Upper lobe of left lung (tissue), 6 donors: Measurements from ENCODE around the gene MICALL1. TPM values are rescaled to one million over a fixed set of nuclear protein-coding genes. Genes with fewer than 3 reads are reported as not detected.

Source experiments
- ATAC-seq, 2 donors: fragments of 200-7000 bp; cut with Tn5 transposase; one replicate each; pipeline ENCODE4 v1.9.1; 2022; ENCODE audit warnings: mild to moderate bottlenecking in 2 of 2, moderate library complexity in 2 of 2; ENCODE audit not compliant: low FRiP score in 2 of 2
- DNase-seq, 2 donors: peaks; one replicate each; pipeline ENCODE4 v3.0.0-alpha.2; 2019 to 2020
- H3K27ac ChIP-seq, 4 donors: fragments of 200-600 bp; sonication (generic); one replicate each; pipeline ENCODE4 v1.5.1; 2016 to 2019
- H3K27me3 ChIP-seq, 4 donors: fragments of 200-600 bp; sonication (generic); one replicate each; pipeline ENCODE4 v1.5.1; 2017 to 2019
- H3K36me3 ChIP-seq, 4 donors: fragments of 200-600 bp; sonication (generic); one replicate each; pipeline ENCODE4 v1.5.1; 2016 to 2019
- H3K4me1 ChIP-seq, 4 donors: fragments of 200-600 bp; sonication (generic); one replicate each; pipeline ENCODE4 v1.5.1; 2018 to 2019
- H3K4me3 ChIP-seq, 4 donors: fragments of 200-600 bp; sonication (generic); one replicate each; pipeline ENCODE4 v1.5.1; 2017 to 2019; ENCODE audit warnings: mild to moderate bottlenecking in 2 of 4, moderate library complexity in 1 of 4
- H3K9me3 ChIP-seq, 4 donors: fragments of 200-600 bp; sonication (generic); one replicate each; pipeline ENCODE4 v1.5.1; 2018 to 2019
- EP300 ChIP-seq, 4 donors: sonication (generic); formaldehyde crosslinking; IDR thresholded peaks; one replicate each; pipeline ENCODE4 v1.5.1; 2017; ENCODE audit warnings: antibody characterized with exemption in 4 of 4, control low read depth in 2 of 4
- POLR2A ChIP-seq, 4 donors: fragments of 450-650 bp; IDR thresholded peaks; one replicate each; pipeline ENCODE4 v1.5.1; 2016 to 2017; ENCODE audit warnings: antibody characterized with exemption in 4 of 4, mild to moderate bottlenecking in 2 of 4
- POLR2AphosphoS5 ChIP-seq, 2 donors: sonication (generic); formaldehyde crosslinking; IDR thresholded peaks; one replicate each; pipeline ENCODE4 v1.5.1; 2017; ENCODE audit warnings: antibody characterized with exemption in 2 of 2
- WGBS, 2 donors: methylation state at CpG; one replicate each; pipeline ENCODE4 v1.1.5; 2017 to 2018; 5-methylcytosine and 5-hydroxymethylcytosine counted together
- total RNA-seq, 6 donors: library from RNA; depleted of rRNA in 4 of 6; stranded (reverse); fragments of >200 nt in 4 of 6; gene quantifications; one replicate each; pipeline versions ENCODE4 v1.1.0 to v1.2.1, GENCODE V29; 2016 to 2021
- TF ChIP-seq, protein P1 (sequence below), 6 experiments: fragments of 450-650 bp in 4 of 6; fragments of 200-600 bp in 2 of 6; sonication (generic) in 2 of 6; IDR thresholded peaks; one replicate each; pipeline ENCODE4 v1.5.1; 2016 to 2019; ENCODE audit warnings: antibody characterized with exemption in 6 of 6
- donor health status: DM: no; HTN: no; CAD: no; lungs with moderate emphysema.
- donor health status: DM: no; HTN: yes; CAD: no; lungs with severe emphysema.

MICALL1 gene
- total RNA-seq, 6 donors from 2014 or later: 24.3 to 47.1 (median 37.3) TPM

DNA sequence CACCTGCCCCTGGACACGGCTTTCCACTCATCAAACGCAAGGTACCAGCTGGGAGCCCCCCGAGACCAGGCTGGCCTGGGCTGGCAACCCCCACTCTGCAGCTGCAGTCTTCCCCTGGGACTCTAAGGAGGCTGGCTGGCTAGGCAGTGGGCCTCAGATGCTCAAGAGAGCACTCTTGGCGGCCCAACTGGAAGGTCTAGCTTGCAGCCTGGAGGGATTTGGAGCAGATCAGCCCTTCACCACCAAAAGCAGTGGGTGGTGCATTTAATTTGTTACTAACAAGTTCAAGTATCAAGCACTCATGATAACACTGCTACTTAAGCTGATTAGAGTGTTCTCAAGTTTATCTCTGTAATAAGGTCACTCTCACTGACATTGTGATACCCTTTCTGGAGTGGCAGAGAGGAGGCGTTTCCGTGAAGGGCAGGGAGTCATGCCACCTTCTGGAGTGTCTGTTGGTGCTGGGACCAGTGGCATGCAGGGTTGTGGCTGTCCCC is 25.8 kb downstream of the MICALL1 start:
- DNase-seq (peak in 1 of 2 donors; percentile 68), ATAC-seq (peak in 1 of 2 donors; percentile 35)
- Histone ChIP-seq H3K27ac (peak overlapping the region in 3 of 4 donors; percentile 45 to 80 (median 55)), H3K9me3 (no peaks in the 10 kb centered on the region), H3K27me3 (no peaks in the 10 kb centered on the region), H3K4me3 (no peak overlapping the region), H3K36me3 (peaks cover 0 to 66% (median 28%) of the 10 kb centered on the region in 4 donors), H3K4me1 (peaks cover 30 to 54% (median 46%) of the 10 kb centered on the region in 4 donors)
- WGBS, 2 donors: 73 to 81% methylated on average over 6 of the region's 6 CpGs
- peak in 1 of 4 donors; percentile 90 for TF ChIP-seq EP300 (IDR thresholded peaks at IDR 0.05)
- peak; percentile 42 to 70 for TF ChIP-seq POLR2AphosphoS5 (IDR thresholded peaks at IDR 0.05)
- TF ChIP-seq POLR2A (IDR thresholded peaks at IDR 0.05): no peak
- TF ChIP-seq, protein P1, sequence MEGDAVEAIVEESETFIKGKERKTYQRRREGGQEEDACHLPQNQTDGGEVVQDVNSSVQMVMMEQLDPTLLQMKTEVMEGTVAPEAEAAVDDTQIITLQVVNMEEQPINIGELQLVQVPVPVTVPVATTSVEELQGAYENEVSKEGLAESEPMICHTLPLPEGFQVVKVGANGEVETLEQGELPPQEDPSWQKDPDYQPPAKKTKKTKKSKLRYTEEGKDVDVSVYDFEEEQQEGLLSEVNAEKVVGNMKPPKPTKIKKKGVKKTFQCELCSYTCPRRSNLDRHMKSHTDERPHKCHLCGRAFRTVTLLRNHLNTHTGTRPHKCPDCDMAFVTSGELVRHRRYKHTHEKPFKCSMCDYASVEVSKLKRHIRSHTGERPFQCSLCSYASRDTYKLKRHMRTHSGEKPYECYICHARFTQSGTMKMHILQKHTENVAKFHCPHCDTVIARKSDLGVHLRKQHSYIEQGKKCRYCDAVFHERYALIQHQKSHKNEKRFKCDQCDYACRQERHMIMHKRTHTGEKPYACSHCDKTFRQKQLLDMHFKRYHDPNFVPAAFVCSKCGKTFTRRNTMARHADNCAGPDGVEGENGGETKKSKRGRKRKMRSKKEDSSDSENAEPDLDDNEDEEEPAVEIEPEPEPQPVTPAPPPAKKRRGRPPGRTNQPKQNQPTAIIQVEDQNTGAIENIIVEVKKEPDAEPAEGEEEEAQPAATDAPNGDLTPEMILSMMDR (IDR thresholded peaks at IDR 0.05): no peak

DNA sequence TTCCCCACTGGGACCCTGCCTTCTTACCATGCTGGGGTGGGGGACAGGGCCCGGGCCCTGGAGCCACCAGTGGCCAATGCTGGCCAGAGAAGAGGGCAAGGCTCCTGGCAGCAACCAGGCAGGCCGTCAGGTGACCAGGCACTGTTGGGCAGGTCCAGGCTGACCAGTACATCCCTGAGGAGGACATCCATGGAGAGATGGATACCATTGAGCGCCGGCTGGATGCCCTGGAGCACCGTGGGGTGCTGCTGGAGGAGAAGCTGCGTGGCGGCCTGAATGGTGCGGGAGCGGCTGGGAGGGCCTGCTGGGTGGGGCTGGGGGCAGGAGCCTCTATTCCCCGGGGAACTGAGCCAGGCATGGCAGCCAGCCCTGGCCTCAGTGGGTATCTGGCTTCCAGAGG is 26.3 kb downstream of the MICALL1 start:
- peak in 1 of 2 donors; percentile 0 for ATAC-seq
- Histone ChIP-seq H3K4me1 (peaks cover 30 to 54% (median 46%) of the 10 kb centered on the region in 4 donors), H3K36me3 (peaks cover 0 to 66% (median 25%) of the 10 kb centered on the region in 4 donors)

DNA sequence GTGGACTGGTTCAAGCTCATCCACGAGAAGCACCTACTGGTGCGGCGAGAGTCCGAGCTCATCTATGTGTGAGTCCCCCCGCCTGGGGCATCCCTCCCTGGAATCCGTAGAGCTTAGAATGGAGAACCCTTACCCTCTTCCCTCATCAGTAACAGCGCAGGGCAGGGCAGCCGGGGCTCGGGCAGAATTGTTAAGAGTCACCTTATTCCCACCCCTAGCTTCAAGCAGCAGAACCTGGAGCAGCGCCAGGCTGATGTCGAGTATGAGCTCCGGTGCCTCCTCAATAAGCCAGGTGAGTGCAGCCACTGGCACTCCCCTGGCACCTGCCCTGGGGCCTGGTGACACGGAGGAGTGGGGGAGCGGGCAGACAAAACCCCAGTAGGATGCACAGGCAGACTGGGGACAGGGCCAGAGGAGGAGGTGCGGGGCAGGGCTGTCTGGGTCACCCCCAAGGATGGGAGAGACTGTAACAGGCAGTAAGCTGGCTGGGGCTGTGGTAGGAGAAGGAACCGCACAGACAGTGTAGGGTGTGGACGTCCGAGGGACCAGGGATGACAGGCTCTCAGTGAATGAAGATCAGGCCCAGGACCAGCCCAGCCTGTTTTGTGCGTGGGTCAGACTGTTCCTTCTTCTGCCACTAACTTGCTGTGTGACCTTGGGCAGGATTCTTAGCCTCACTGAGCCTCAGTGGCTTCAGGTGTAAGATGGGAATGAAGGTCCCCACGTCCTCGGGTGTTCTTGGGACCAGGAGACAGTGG is 26.9 kb downstream of the MICALL1 start:
- no peaks in the 10 kb centered on the region for H3K9me3 ChIP-seq
- peak overlapping the region; percentile 45 to 80 (median 64) for H3K27ac ChIP-seq
- DNase-seq (peak in 1 of 2 donors; percentile 89), ATAC-seq (peak; percentile 2 to 5)
- WGBS, 2 donors: 63 to 67% methylated on average over 9 to 15 of the region's 21 CpGs
- H3K27me3 ChIP-seq: no peaks in the 10 kb centered on the region
- H3K36me3 ChIP-seq: peaks cover 0 to 66% (median 25%) of the 10 kb centered on the region in 4 donors
- no peak for TF ChIP-seq POLR2A (IDR thresholded peaks at IDR 0.05)
- TF ChIP-seq EP300 (IDR thresholded peaks at IDR 0.05): no peak
- TF ChIP-seq, protein P1 (IDR thresholded peaks at IDR 0.05): no peak
- no peak for TF ChIP-seq POLR2AphosphoS5 (IDR thresholded peaks at IDR 0.05)
- H3K4me3 ChIP-seq: no peak overlapping the region
- H3K4me1 ChIP-seq: peaks cover 30 to 54% (median 46%) of the 10 kb centered on the region in 4 donors

More for the DNA sequence above, 26.3 kb downstream of the MICALL1 start:
- TF ChIP-seq, protein P1 (IDR thresholded peaks at IDR 0.05): no peak
- TF ChIP-seq POLR2AphosphoS5 (IDR thresholded peaks at IDR 0.05) (no peak), EP300 (IDR thresholded peaks at IDR 0.05) (no peak)
- Histone ChIP-seq H3K27me3 (no peaks in the 10 kb centered on the region), H3K4me3 (no peak overlapping the region), H3K9me3 (no peaks in the 10 kb centered on the region), H3K27ac (peak overlapping the region in 3 of 4 donors; percentile 45 to 80 (median 55))
- WGBS, 2 donors: 59 to 90% methylated on average over 7 of the region's 10 CpGs
- DNase-seq: peak in 1 of 2 donors; percentile 70

DNA sequence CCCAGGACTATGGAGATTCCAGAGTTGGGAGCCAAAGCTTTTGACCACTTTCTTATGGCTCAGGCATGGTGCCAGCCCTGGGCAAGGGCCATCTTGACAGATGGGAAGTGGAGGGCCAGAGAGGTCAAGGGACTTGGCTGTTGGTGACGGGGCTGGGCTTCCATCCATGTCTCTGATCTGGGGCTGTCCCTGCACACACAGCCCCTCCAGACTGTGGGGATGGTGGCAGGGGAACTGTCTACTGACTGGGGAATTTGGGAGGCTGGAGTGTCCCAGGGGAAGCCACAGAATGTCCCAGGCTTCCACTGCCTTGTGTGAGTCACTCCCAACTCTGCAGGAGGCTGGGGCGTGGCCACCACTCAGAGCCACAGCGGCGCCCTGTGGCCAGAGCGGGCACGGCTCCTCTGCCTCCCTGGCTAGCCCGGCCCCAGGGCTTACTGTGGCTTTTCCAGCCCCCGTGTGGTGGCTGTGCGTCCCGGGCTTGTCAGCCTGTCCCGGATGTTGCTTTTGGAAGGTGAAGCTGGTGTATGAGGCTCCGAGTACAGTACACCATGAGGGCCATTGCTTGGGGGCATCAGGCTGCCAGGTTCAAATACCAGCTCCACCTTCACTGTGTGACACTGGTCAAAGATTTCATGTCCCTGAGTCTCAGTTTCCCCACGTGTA is 27.7 kb downstream of the MICALL1 start:
- TF ChIP-seq POLR2AphosphoS5 (IDR thresholded peaks at IDR 0.05): peak; percentile 39 to 53
- no peak for TF ChIP-seq EP300 (IDR thresholded peaks at IDR 0.05)
- TF ChIP-seq, protein P1 (IDR thresholded peaks at IDR 0.05): peak; percentile 95 to 99 (median 98)
- TF ChIP-seq POLR2A (IDR thresholded peaks at IDR 0.05): no peak
- Histone ChIP-seq H3K36me3 (peaks cover 0 to 61% (median 23%) of the 10 kb centered on the region in 4 donors), H3K27me3 (no peaks in the 10 kb centered on the region), H3K27ac (peak overlapping the region; percentile 45 to 80 (median 64)), H3K4me1 (peaks cover 30 to 54% (median 46%) of the 10 kb centered on the region in 4 donors), H3K9me3 (no peaks in the 10 kb centered on the region), H3K4me3 (no peak overlapping the region)
- whole genome bisulfite sequencing, 2 donors: 4 to 28% methylated on average over 2 to 13 of the region's 13 CpGs
- ATAC-seq: peak; percentile 96 to 97
- DNase-seq: peak; percentile 97
